ENCODE data around the gene FHOD3. TPM values are rescaled to one million over a fixed set of nuclear protein-coding genes. Genes with fewer than 3 reads are reported as not detected.

The FHOD3 gene
- total and polyA plus RNA-seq, 2 donors (not counting 1 experiment from before 2014, with no cell fraction given) = not detected

- Histone ChIP-seq H3K79me2 (ENCODE audit: control insufficient read depth, insufficient read depth, low read length) (no peaks in the 10 kb centered on the region), H3K27me3 (replicated peaks in 1 of 4; ENCODE audit: control extremely low read depth in 1 of 4, control insufficient read depth in 3 of 4, insufficient read depth in 4 of 4, low read length in 3 of 4) (no peaks in the 10 kb centered on the region), H3K36me3 (replicated peaks in 1 of 2; ENCODE audit: control extremely low read depth in 1 of 2, control insufficient read depth in 1 of 2, extremely low read depth in 1 of 2, insufficient read depth in 2 of 2, low read length in 1 of 2) (peaks cover 1 to 18% of the 10 kb centered on the region in 2 experiments), H3K4me1 (ENCODE audit: control insufficient read depth in 2 of 2, insufficient read depth in 2 of 2, low read length in 2 of 2) (peaks cover 0 to 3% of the 10 kb centered on the region in 2 donors), H4K20me1 (ENCODE audit: control insufficient read depth, insufficient read depth, low read length, poor library complexity, severe bottlenecking) (no peaks in the 10 kb centered on the region), H3K4me3 (ENCODE audit: control extremely low read depth in 1 of 5, extremely low read depth in 1 of 5, insufficient read depth in 1 of 5, low read depth in 2 of 5, low read length in 4 of 5) (no peak overlapping the region), H3K4me2 (replicated peaks; ENCODE audit: low read depth, low read length, poor library complexity, severe bottlenecking) (no peak overlapping the region), H2AFZ (ENCODE audit: insufficient read depth, low read depth, low read length, poor library complexity, severe bottlenecking) (no peak overlapping the region), H3K9me3 (ENCODE audit: control extremely low read depth in 1 of 3, control insufficient read depth in 2 of 3, insufficient read depth in 1 of 3, low read length in 2 of 3) (no peaks in the 10 kb centered on the region), H3K27ac (ENCODE audit: low read length in 2 of 2) (no peak overlapping the region), H3K9ac (ENCODE audit: low read length) (no peak overlapping the region)
- no peaks in the 10 kb centered on the region for H3K9me3 Mint-ChIP-seq (ENCODE audit: insufficient read depth)
- intact Hi-C loops (cut with micrococcal nuclease) = no loop called here
- ChIA-PET POLR2A (no interaction called here), CTCF (interaction anchor here (1.3 to 1.4 kb wide), 2 partner anchors 16 to 17 kb away, joined by 3 to 4 read pairs; partner anchors contain the start of genes KIAA1328 and TPGS2)
- no peak overlapping the region for H3K27ac Mint-ChIP-seq
- no peak for ATAC-seq (ENCODE audit: low read depth)
- DNase-seq = no peak
- 100% methylated on average over 2 of the region's 4 CpGs for WGBS (ENCODE audit: insufficient coverage)
- H3K4me1 Mint-ChIP-seq = peaks cover 2% of the 10 kb centered on the region
- no peaks in the 10 kb centered on the region for H3K27me3 Mint-ChIP-seq
- no peak overlapping the region for H3K4me3 Mint-ChIP-seq
- TF ChIP-seq, protein P1, sequence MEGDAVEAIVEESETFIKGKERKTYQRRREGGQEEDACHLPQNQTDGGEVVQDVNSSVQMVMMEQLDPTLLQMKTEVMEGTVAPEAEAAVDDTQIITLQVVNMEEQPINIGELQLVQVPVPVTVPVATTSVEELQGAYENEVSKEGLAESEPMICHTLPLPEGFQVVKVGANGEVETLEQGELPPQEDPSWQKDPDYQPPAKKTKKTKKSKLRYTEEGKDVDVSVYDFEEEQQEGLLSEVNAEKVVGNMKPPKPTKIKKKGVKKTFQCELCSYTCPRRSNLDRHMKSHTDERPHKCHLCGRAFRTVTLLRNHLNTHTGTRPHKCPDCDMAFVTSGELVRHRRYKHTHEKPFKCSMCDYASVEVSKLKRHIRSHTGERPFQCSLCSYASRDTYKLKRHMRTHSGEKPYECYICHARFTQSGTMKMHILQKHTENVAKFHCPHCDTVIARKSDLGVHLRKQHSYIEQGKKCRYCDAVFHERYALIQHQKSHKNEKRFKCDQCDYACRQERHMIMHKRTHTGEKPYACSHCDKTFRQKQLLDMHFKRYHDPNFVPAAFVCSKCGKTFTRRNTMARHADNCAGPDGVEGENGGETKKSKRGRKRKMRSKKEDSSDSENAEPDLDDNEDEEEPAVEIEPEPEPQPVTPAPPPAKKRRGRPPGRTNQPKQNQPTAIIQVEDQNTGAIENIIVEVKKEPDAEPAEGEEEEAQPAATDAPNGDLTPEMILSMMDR (IDR thresholded peaks at IDR 0.05) = no peak
- no peak for TF ChIP-seq EZH2 (IDR thresholded peaks at IDR 0.05; ENCODE audit: borderline replicate concordance, insufficient read depth, low read depth, low read length, poor library complexity, severe bottlenecking)
Observed at GRCh38 chr18:36813101-36813775, 515.7 kb downstream of the FHOD3 start.

DNA sequence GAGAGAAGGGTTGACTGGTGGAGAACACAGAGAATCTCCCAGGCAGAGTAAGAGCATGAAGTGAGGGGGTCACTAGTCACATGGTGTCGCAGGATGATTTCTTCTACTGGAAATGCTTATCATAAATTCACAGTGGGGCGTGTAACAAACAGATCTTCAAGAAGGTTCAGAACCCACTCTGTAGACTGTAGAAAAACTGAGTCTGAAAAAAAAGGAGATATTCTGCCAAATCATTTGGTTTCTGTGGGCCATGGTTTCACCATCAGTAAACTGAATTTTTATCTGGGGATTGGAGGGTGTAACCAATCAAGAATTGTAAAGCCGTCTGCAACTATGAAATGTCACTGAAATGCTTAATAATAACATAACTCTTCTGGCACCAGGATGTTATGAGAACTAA is 516.3 kb downstream of the FHOD3 start:
- no peak overlapping the region for H3K27ac Mint-ChIP-seq
- no peaks in the 10 kb centered on the region for H4K20me1 ChIP-seq (ENCODE audit: control insufficient read depth, insufficient read depth, low read length, poor library complexity, severe bottlenecking)

More for the DNA sequence above, 516.3 kb downstream of the FHOD3 start:
- Histone ChIP-seq H3K36me3 (replicated peaks in 1 of 2; ENCODE audit: control extremely low read depth in 1 of 2, control insufficient read depth in 1 of 2, extremely low read depth in 1 of 2, insufficient read depth in 2 of 2, low read length in 1 of 2) (peaks cover 1 to 24% of the 10 kb centered on the region in 2 experiments), H3K9me3 (ENCODE audit: control extremely low read depth in 1 of 3, control insufficient read depth in 2 of 3, insufficient read depth in 1 of 3, low read length in 2 of 3) (no peaks in the 10 kb centered on the region), H3K4me2 (replicated peaks; ENCODE audit: low read depth, low read length, poor library complexity, severe bottlenecking) (no peak overlapping the region), H3K79me2 (ENCODE audit: control insufficient read depth, insufficient read depth, low read length) (no peaks in the 10 kb centered on the region), H3K9ac (ENCODE audit: low read length) (no peak overlapping the region), H2AFZ (ENCODE audit: insufficient read depth, low read depth, low read length, poor library complexity, severe bottlenecking) (no peak overlapping the region), H3K4me3 (ENCODE audit: control extremely low read depth in 1 of 5, extremely low read depth in 1 of 5, insufficient read depth in 1 of 5, low read depth in 2 of 5, low read length in 4 of 5) (no peak overlapping the region), H3K4me1 (ENCODE audit: control insufficient read depth in 2 of 2, insufficient read depth in 2 of 2, low read length in 2 of 2) (peaks cover 0 to 3% of the 10 kb centered on the region in 2 donors), H3K27ac (ENCODE audit: low read length in 2 of 2) (no peak overlapping the region), H3K27me3 (replicated peaks in 1 of 4; ENCODE audit: control extremely low read depth in 1 of 4, control insufficient read depth in 3 of 4, insufficient read depth in 4 of 4, low read length in 3 of 4) (no peaks in the 10 kb centered on the region)
- no peak for DNase-seq
- no peaks in the 10 kb centered on the region for H3K9me3 Mint-ChIP-seq (ENCODE audit: insufficient read depth)
- 100% methylated on average over 1 of the region's 3 CpGs for WGBS (ENCODE audit: insufficient coverage)
- intact Hi-C loops (cut with micrococcal nuclease) = no loop called here
- ChIA-PET CTCF (interaction anchor here (1.0 to 1.4 kb wide), 2 partner anchors 15 to 719 kb away, joined by 3 to 4 read pairs; partner anchors contain the start of genes KIAA1328 and TPGS2), POLR2A (no interaction called here)
- H3K4me1 Mint-ChIP-seq = peaks cover 2% of the 10 kb centered on the region
- no peak for TF ChIP-seq EZH2 (IDR thresholded peaks at IDR 0.05; ENCODE audit: borderline replicate concordance, insufficient read depth, low read depth, low read length, poor library complexity, severe bottlenecking)
- TF ChIP-seq, protein P1 (IDR thresholded peaks at IDR 0.05) = no peak
- no peak overlapping the region for H3K4me3 Mint-ChIP-seq
- no peak for ATAC-seq (ENCODE audit: low read depth)
- no peaks in the 10 kb centered on the region for H3K27me3 Mint-ChIP-seq

All from B cell (primary cell).